HepG2 (cell line): ENCODE results near the gene TSGA10IP. TPM values are rescaled to one million over a fixed set of nuclear protein-coding genes. Genes with fewer than 3 reads are reported as not detected.

Experiments used
- ADNP ChIP-seq: sonication (generic); formaldehyde crosslinking; IDR thresholded peaks from 2 replicates; pipeline ENCODE4 v1.4.0; 2020; ENCODE audit warnings: missing genetic modification reagents
- ARNT2 ChIP-seq: sonication (generic); formaldehyde crosslinking; IDR thresholded peaks from 2 replicates; pipeline ENCODE4 v1.8.0; 2022; ENCODE audit warnings: mild to moderate bottlenecking, low read depth, missing genetic modification reagents, moderate library complexity
- HNRNPUL1 ChIP-seq: fragments of 200-400 bp; formaldehyde crosslinking; IDR thresholded peaks from 2 replicates; pipeline ENCODE4 v1.6.1; 2017; ENCODE audit warnings: low read depth, mild to moderate bottlenecking, low read length, moderate library complexity
- KDM1A ChIP-seq: IDR thresholded peaks from 2 replicates; pipeline ENCODE4 v1.6.1; 2016; ENCODE audit warnings: missing compliant biosample characterization
- SIN3A ChIP-seq: IDR thresholded peaks from 2 replicates; pipeline ENCODE4 v1.6.1; 2011; ENCODE audit warnings: low read depth, mild to moderate bottlenecking, control low read depth, low read length, borderline replicate concordance
- SOX6 ChIP-seq, 2 experiments: fragments of 450-650 bp in 1 of 2; sonication (generic) in 1 of 2; formaldehyde crosslinking in 1 of 2; IDR thresholded peaks; 2 replicates each; pipeline versions ENCODE4 v1.4.0 to v1.6.1; 2017 to 2020; ENCODE audit warnings: antibody characterized with exemption in 1 of 2, mild to moderate bottlenecking in 1 of 2, missing genetic modification reagents in 1 of 2
- ZEB1 ChIP-seq: IDR thresholded peaks from 2 replicates; pipeline ENCODE4 v1.6.1; 2012; ENCODE audit warnings: mild to moderate bottlenecking, low read depth, inconsistent platforms; ENCODE audit not compliant: insufficient replicate concordance
- ZFP36L1 ChIP-seq: sonication (generic); formaldehyde crosslinking; IDR thresholded peaks from 2 replicates; pipeline ENCODE4 v1.8.0; 2022; ENCODE audit warnings: mild to moderate bottlenecking, missing genetic modification reagents, moderate library complexity
- ZNF121 ChIP-seq: sonication (generic); formaldehyde crosslinking; IDR thresholded peaks from 2 replicates; pipeline ENCODE4 v1.5.0; 2020; ENCODE audit warnings: mild to moderate bottlenecking, missing genetic modification reagents
- ZNF205 ChIP-seq: IDR thresholded peaks from 2 replicates; pipeline ENCODE4 v1.6.1; 2018; ENCODE audit warnings: missing biosample characterization, missing genetic modification reagents
- ZNF329 ChIP-seq: sonication (generic); formaldehyde crosslinking; IDR thresholded peaks from 2 replicates; pipeline ENCODE4 v1.9.0; 2021; ENCODE audit warnings: low read depth, mild to moderate bottlenecking, missing genetic modification reagents
- ZNF333 ChIP-seq: sonication (generic); formaldehyde crosslinking; IDR thresholded peaks from 2 replicates; pipeline ENCODE4 v1.4.0; 2020; ENCODE audit warnings: mild to moderate bottlenecking, missing genetic modification reagents, borderline replicate concordance
- ZNF33B ChIP-seq: sonication (generic); formaldehyde crosslinking; IDR thresholded peaks from 2 replicates; pipeline ENCODE4 v1.5.1; 2020; ENCODE audit warnings: mild to moderate bottlenecking, missing genetic modification reagents
- ZNF589 ChIP-seq: sonication (generic); formaldehyde crosslinking; conservative IDR thresholded peaks from 2 replicates; pipeline ENCODE4 v1.8.0; 2022; ENCODE audit warnings: mild to moderate bottlenecking, moderate library complexity, missing genetic modification reagents
- ZNF841 ChIP-seq: sonication (generic); formaldehyde crosslinking; IDR thresholded peaks from 2 replicates; pipeline ENCODE4 v1.8.1; 2023; ENCODE audit warnings: missing genetic modification reagents, borderline replicate concordance
- ZNF878 ChIP-seq: sonication (generic); formaldehyde crosslinking; IDR thresholded peaks from 2 replicates; pipeline ENCODE4 v1.8.1; 2023; ENCODE audit warnings: mild to moderate bottlenecking, missing genetic modification reagents, moderate library complexity
- polyA plus RNA-seq, 8 experiments: library from polyadenylated mRNA; depleted of rRNA in 3 of 8; stranded (reverse) in 7 of 8; unstranded in 1 of 8; fragments of >200 nt; fragmentation: Illumina TruSeq in 4 of 8; extraction: Trizol in 4 of 8; gene quantifications; 2 replicates each; pipeline versions ENCODE4 v1.2.1 to v1.2.3, GENCODE V29; 2011 to 2016; ENCODE audit warnings: low read depth in 4 of 8, missing spikeins in 1 of 8, mixed read lengths in 1 of 8; ENCODE audit not compliant: insufficient read depth in 1 of 8
- total RNA-seq, 5 experiments: library from RNA; depleted of rRNA; stranded (reverse); fragments of >200 nt; fragmentation: Illumina TruSeq; extraction: Trizol; gene quantifications; 2 replicates each; pipeline ENCODE4 v1.2.3, GENCODE V29; 2016; ENCODE audit warnings: low read depth in 1 of 5
- TF ChIP-seq, protein P1 (sequence below): sonication (generic); formaldehyde crosslinking; conservative IDR thresholded peaks from 2 replicates; pipeline ENCODE4 v1.4.0; 2020; ENCODE audit warnings: mild to moderate bottlenecking, missing genetic modification reagents, moderate library complexity
- TF ChIP-seq, protein P2 (sequence below): sonication (generic); formaldehyde crosslinking; IDR thresholded peaks from 2 replicates; pipeline ENCODE4 v1.8.0; 2022; ENCODE audit warnings: missing genetic modification reagents, mild to moderate bottlenecking, moderate library complexity, borderline replicate concordance
- TF ChIP-seq, protein P3 (sequence below): sonication (generic); formaldehyde crosslinking; IDR thresholded peaks from 2 replicates; pipeline ENCODE4 v1.5.1; 2020; ENCODE audit warnings: missing genetic modification reagents, mild to moderate bottlenecking, borderline replicate concordance
- TF ChIP-seq, protein P4 (sequence below): sonication (generic); formaldehyde crosslinking; IDR thresholded peaks from 2 replicates; pipeline ENCODE4 v1.5.0; 2020; ENCODE audit warnings: missing genetic modification reagents

Gene TSGA10IP
- total and polyA plus RNA-seq, 2 of the 13 experiments (the other 11 are each of a cell fraction or from before 2014, with no cell fraction given), result not detected

DNA sequence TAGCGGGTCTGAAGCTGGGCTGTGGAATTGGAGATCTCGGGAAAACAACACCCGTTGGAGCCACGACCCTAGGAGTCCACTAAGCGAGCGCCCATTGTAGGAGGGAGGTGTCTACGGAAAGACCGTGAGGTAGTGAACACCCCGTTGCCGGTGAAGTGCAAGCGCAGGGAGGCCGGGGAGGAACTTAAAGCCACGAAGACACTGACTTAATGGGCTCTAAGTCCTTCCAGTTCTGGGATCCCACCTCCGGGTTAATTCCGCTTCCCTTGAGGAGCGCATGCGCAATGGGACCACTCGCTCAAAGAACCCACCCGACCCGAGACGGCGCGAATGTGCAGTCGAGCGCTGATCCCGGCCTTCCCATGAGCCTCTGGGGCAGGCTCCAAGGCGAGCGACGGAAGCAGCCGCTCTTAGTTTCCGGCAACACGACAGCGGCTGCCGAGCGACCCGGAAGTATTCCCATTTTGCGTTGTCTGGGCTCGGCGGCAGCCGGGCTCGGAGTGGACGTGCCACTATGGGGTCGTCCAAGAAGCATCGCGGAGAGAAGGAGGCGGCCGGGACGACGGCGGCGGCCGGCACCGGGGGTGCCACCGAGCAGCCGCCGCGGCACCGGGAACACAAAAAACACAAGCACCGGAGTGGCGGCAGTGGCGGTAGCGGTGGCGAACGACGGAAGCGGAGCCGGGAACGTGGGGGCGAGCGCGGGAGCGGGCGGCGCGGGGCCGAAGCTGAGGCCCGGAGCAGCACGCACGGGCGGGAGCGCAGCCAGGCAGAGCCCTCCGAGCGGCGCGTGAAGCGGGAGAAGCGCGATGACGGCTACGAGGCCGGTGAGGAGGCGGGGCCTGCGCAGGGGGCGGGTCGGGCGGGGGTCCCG lies 16.2 kb downstream of the TSGA10IP start, which contains the start of gene SART1 (continued):
- TF ChIP-seq, protein P1, sequence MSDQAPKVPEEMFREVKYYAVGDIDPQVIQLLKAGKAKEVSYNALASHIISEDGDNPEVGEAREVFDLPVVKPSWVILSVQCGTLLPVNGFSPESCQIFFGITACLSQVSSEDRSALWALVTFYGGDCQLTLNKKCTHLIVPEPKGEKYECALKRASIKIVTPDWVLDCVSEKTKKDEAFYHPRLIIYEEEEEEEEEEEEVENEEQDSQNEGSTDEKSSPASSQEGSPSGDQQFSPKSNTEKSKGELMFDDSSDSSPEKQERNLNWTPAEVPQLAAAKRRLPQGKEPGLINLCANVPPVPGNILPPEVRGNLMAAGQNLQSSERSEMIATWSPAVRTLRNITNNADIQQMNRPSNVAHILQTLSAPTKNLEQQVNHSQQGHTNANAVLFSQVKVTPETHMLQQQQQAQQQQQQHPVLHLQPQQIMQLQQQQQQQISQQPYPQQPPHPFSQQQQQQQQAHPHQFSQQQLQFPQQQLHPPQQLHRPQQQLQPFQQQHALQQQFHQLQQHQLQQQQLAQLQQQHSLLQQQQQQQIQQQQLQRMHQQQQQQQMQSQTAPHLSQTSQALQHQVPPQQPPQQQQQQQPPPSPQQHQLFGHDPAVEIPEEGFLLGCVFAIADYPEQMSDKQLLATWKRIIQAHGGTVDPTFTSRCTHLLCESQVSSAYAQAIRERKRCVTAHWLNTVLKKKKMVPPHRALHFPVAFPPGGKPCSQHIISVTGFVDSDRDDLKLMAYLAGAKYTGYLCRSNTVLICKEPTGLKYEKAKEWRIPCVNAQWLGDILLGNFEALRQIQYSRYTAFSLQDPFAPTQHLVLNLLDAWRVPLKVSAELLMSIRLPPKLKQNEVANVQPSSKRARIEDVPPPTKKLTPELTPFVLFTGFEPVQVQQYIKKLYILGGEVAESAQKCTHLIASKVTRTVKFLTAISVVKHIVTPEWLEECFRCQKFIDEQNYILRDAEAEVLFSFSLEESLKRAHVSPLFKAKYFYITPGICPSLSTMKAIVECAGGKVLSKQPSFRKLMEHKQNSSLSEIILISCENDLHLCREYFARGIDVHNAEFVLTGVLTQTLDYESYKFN, result peak; percentile 59; the same call in 1 of the 2 replicates
- TF ChIP-seq ZNF329 (CRISPR knock-in tag) (no peak), ZNF841 (no peak), ZEB1 (no peak), SIN3A (peak; percentile 93), SOX6 (IDR thresholded peaks at IDR 0.05) (no peak), SOX6 (CRISPR knock-in tag; IDR thresholded peaks at IDR 0.05) (peak; percentile 57; the same call in 1 of the 2 replicates), ZNF121 (CRISPR knock-in tag) (no peak), ZNF33B (no peak; the same call in 1 of the 2 replicates), ARNT2 (CRISPR knock-in tag) (peak; percentile 76), ZNF205 (CRISPR knock-in tag) (peak; percentile 58; the same call in 1 of the 2 replicates), ZNF333 (CRISPR knock-in tag) (no peak), HNRNPUL1 (no peak), ADNP (CRISPR knock-in tag) (no peak), ZNF589 (CRISPR knock-in tag) (peak; percentile 78; the same call in 1 of the 2 replicates), ZFP36L1 (CRISPR knock-in tag) (0 out of 2 replicates have a peak, but pooled peaks have one; percentile 35), KDM1A (CRISPR knock-in tag) (no peak), ZNF878 (peak; percentile 70; the same call in 1 of the 2 replicates)
- TF ChIP-seq, protein P2, sequence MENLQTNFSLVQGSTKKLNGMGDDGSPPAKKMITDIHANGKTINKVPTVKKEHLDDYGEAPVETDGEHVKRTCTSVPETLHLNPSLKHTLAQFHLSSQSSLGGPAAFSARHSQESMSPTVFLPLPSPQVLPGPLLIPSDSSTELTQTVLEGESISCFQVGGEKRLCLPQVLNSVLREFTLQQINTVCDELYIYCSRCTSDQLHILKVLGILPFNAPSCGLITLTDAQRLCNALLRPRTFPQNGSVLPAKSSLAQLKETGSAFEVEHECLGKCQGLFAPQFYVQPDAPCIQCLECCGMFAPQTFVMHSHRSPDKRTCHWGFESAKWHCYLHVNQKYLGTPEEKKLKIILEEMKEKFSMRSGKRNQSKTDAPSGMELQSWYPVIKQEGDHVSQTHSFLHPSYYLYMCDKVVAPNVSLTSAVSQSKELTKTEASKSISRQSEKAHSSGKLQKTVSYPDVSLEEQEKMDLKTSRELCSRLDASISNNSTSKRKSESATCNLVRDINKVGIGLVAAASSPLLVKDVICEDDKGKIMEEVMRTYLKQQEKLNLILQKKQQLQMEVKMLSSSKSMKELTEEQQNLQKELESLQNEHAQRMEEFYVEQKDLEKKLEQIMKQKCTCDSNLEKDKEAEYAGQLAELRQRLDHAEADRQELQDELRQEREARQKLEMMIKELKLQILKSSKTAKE (CRISPR knock-in tag), result no peak
- TF ChIP-seq, protein P3, sequence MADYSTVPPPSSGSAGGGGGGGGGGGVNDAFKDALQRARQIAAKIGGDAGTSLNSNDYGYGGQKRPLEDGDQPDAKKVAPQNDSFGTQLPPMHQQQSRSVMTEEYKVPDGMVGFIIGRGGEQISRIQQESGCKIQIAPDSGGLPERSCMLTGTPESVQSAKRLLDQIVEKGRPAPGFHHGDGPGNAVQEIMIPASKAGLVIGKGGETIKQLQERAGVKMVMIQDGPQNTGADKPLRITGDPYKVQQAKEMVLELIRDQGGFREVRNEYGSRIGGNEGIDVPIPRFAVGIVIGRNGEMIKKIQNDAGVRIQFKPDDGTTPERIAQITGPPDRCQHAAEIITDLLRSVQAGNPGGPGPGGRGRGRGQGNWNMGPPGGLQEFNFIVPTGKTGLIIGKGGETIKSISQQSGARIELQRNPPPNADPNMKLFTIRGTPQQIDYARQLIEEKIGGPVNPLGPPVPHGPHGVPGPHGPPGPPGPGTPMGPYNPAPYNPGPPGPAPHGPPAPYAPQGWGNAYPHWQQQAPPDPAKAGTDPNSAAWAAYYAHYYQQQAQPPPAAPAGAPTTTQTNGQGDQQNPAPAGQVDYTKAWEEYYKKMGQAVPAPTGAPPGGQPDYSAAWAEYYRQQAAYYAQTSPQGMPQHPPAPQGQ (CRISPR knock-in tag), result no peak
- TF ChIP-seq, protein P4, sequence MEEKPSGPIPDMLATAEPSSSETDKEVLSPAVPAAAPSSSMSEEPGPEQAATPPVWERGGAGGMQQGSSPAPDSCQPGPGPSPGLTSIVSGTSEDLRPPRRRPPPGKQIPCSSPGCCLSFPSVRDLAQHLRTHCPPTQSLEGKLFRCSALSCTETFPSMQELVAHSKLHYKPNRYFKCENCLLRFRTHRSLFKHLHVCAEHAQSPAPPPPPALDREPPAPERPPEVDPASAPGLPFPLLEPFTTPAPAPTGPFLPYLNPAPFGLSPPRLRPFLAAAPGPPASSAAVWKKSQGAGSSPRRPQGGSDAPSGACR (CRISPR knock-in tag), result peak; percentile 84; the same call in 1 of the 2 replicates
